Smooth muscle cell of the pulmonary artery (primary cell): ENCODE measurements around the gene FBXO41. TPM values are rescaled to one million over a fixed set of nuclear protein-coding genes. Genes with fewer than 3 reads are reported as not detected.

ENCODE experiments used
- total RNA-seq: library from RNA; depleted of rRNA; stranded (reverse); fragments of >200 nt; gene quantifications from 2 replicates; pipeline ENCODE4 v1.2.3, GENCODE V29; 2014

FBXO41 gene, protein sequence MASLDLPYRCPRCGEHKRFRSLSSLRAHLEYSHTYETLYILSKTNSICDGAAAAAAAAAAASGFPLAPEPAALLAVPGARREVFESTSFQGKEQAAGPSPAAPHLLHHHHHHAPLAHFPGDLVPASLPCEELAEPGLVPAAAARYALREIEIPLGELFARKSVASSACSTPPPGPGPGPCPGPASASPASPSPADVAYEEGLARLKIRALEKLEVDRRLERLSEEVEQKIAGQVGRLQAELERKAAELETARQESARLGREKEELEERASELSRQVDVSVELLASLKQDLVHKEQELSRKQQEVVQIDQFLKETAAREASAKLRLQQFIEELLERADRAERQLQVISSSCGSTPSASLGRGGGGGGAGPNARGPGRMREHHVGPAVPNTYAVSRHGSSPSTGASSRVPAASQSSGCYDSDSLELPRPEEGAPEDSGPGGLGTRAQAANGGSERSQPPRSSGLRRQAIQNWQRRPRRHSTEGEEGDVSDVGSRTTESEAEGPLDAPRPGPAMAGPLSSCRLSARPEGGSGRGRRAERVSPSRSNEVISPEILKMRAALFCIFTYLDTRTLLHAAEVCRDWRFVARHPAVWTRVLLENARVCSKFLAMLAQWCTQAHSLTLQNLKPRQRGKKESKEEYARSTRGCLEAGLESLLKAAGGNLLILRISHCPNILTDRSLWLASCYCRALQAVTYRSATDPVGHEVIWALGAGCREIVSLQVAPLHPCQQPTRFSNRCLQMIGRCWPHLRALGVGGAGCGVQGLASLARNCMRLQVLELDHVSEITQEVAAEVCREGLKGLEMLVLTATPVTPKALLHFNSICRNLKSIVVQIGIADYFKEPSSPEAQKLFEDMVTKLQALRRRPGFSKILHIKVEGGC
- total RNA-seq, result 0.72 and 2.0 TPM in 2 replicates

DNA sequence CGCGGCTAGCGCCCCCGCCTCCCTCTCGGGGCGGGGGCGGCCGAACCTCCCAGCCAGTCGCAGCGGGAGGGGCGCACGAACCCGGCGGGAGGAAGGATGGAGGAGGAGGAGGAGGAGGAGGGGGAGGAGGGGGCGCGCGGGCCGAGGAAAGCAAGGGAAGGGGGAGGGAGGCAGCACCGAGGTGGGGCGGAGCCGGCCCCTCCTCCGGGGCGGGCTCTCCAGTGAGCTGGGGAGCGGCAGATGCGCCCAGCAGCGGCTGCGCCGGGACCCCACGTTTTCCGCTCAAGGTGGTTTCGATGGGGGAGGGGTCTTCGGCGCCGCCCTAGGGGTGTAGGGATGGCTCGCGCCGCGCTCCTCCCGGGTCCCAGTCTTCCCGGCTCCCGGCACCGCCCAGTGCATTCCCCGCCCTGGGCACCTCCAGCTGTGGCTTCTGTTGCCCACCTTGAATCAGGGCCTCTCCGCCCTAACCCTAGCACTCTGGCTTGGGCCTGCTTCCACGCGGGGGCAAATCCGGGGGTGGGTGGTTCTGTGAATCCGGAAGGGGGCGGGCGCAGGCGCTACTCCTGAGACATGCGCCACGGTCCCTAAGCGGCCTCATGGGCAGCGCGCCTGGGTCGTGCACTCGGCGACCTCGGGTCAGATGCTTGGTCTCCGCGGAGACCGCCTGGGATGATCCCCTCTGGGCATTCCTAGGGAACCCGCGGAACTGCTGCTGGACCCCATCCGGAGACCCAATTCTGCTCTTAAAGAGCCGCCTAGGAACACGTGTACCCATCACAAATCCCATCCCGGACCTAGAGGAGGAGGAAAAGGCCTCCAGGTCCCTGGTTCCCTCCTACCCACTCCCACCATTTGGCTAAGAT, at the start of gene FBXO41:
TSS of gene FBXO41 (minus strand) at position 183 of the 863 bp plus-strand sequence. CDS start 14,848 bp downstream, outside the sequence.

DNA sequence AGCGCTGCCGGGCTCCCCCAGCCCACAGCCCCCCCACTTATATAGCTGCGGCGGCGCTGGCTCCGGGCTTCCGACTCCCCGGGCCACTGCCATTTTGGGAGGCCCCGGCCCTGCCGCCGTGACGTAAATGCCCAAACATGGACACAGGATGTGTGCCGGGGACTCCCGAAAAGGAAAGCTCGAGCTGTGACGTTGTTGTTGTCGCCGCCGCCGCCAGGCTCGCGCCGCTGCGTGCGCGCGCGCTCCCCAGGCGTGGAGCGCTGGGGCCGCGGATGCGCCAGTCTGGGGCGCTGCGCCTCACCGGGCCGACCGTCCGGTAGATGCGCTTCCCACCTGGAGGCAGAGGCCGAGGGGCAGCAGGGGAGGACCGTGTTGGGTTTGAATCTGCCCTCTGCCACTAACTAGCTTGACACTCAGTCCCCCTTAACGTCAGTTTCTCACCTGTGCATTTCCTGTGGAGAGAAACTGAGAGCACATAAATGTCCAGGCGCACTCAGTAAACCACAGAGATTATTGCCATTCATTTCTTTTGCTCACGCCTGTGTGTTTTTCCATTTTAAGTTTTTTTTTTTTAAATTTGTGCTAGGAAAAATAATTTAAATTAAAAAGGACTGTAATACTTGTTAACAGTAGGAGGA, 9.4 kb upstream of the FBXO41 start, which contains the start of gene EGR4:
TSS of gene EGR4 (minus strand) at position 15 of the 638 bp plus-strand sequence. CDS start 231 bp downstream, outside the sequence.

DNA sequence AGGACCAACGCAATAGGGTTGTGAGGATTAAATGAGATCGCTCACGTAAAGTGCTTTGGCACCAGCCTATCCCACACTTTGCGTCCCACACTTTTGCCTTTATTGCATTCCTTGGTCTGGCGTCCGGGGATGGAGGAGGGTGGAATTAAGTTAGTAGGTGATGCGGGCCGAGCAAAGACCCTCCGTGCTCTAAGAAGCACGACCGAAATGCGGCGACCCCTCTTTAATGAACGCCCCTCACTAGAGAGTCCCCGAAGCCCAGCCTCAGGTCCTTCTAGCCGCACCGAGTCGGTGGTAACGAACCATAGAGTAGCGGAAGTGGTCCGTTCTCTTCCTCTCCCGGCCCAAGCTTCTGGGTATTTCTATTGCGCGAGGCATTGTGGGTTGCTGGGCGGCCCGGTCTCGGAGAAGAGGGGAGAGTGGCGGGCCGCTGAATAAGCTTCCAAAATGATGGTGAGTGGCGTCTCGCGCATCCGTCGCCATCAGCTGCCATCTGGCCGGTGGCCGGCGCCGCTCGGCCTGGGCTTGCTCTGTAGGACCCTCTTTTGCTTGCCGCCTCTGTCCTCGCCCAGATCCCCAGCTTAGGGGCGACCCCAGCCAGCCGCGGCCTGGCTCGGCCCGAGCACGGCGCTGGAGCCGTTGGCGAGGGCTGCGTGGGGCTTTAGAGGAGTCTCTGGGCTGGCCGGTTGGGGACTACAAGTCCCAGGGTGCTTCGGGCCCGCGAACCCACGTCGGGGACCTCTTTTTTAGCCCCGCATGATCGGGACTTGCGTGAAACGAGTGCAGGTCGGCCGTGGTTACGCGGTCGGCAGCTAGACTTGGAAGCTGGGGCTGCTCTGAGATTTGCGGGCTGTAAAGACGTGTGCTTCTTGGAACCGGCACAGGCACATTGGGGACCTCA, 50.1 kb downstream of the FBXO41 start, which contains the start of gene CCT7:
TSS of gene CCT7 (plus strand) at position 377 of the 901 bp plus-strand sequence. CDS start at position 448, 71 bp downstream.

DNA sequence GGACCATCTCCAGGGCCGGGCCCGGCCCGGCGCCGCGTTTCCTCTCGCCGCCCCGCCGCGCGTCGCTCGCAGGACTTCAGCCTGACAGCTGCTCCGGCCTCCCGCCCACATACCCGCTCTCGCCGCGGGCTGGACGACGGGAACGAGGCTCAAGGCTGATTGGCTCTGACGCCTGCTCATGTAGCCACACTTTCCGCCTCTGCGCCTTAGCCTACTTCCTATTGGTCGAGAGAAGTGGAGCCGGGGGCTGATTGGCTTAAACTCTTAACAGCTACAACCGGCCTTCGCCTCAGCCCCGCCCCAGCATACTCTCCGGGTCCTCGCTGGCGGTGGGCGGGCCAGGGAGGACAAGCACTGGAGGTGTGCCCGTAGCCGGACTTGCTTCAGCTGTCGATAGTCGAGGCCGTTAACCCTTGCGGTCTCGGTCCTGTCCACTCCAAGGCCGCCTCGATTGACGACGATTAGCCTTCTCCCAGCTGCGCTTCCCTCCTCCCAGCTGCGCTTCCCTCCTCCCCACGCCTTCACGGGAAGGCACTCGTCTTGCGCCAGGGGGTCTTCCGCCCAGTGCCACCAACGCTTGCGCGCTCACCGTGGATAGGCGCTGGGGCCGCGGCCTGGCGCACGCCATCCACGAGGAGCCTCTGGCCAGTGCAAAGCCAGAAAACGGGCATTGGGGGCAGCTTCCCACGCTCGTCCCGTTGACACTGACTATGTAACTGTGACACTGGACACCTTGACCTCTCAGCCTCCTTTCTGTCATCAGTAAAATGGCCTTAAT, 50.9 kb downstream of the FBXO41 start, which contains the start of gene PRADC1:
TSS of gene PRADC1 (minus strand) at position 86 of the 778 bp plus-strand sequence. CDS start at position 7, 79 bp downstream.

DNA sequence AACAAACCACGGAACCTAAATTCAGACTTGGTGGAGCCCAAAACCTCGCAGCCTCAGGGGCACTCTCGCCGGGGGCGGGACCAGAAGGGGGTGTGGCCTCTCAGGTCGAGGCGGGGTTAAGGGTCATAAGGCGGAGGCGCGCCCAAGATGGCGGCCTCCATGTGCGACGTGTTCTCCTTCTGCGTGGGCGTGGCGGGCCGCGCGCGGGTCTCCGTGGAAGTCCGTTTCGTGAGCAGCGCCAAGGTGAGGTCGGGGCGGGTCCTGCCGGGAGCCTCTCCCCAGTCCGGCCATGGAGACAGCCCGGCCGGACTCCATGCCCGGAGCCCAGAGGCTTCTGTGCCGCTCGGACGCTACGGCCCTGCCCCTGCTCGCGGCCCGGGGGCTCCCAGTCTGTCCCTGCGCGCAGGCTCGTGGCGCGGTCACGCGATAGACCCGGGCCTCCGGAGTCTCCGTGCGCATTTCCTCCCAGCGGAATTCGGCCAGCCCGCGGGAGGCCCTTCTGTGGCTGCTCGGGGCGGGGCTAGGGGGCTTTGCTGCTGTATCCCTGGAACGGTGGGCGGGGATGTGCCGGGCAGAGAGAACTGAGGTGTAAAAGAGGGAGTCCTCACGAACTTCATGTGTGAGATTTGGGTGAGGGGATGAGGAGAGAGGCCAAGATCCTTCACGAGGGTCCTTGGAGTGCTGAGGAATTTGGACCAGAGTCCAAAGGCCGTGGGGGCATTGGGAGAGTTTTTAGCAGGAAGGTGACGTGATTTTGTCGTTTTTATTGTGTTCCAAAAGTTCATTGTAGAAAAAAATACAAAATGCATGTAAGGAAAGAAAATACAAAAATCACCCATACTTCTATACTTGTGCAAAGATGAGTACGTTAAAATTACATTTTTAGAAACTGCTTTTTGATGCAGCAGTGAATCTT, 69.9 kb downstream of the FBXO41 start, which contains the start of gene SMYD5:
TSS of gene SMYD5 (plus strand) at position 126 of the 916 bp plus-strand sequence. CDS start at position 148, 22 bp downstream.

Other genes starting within 250 kb of the FBXO41 start
- gene SFXN5, start 212.8 kb downstream of the FBXO41 start, total RNA-seq, result 11.6 and 14.0 TPM in 2 replicates
- gene RAB11FIP5, start 171.5 kb downstream of the FBXO41 start, total RNA-seq, result 59.6 and 81.0 TPM in 2 replicates
- gene NOTO, start 81.9 kb downstream of the FBXO41 start, total RNA-seq, result not detected in 2 replicates
- 23.3 and 29.3 TPM in 2 replicates for gene SMYD5, start 70.2 kb downstream of the FBXO41 start, total RNA-seq
- gene PRADC1, start 51.2 kb downstream of the FBXO41 start, total RNA-seq, result 9.8 and 13.1 TPM in 2 replicates
- gene CCT7, start 50.2 kb downstream of the FBXO41 start, total RNA-seq, result 273 and 296 TPM in 2 replicates
- not detected in 2 replicates for gene EGR4, start 9.1 kb upstream of the FBXO41 start, total RNA-seq
- gene ALMS1, start 101.4 kb upstream of the FBXO41 start, total RNA-seq, result 18.4 and 19.7 TPM in 2 replicates